Esophagus squamous epithelium (tissue), 5 donors: ENCODE results near the gene CATSPER3. TPM values are rescaled to one million over a fixed set of nuclear protein-coding genes. Genes with fewer than 3 reads are reported as not detected.
A peak's percentile ranks its signal among the peaks of the same experiment; 100 is the strongest.

Source experiments
- DNase-seq: peaks from one replicate; lab custom pipeline; 2025; lab: John Stamatoyannopoulos, UW
- H3K27ac ChIP-seq, 4 donors: fragments of 200-600 bp; sonication (generic); one replicate each; pipeline ENCODE4 v1.5.1; 2016 to 2019; ENCODE audit warnings: mild to moderate bottlenecking in 1 of 4
- H3K27me3 ChIP-seq, 4 donors: fragments of 200-600 bp; sonication (generic); 1 replicate in 3 of 4; 2 replicates in 1 of 4; pipeline versions ENCODE4 v1.5.1 to v1.6.0; 2017 to 2021; ENCODE audit warnings: antibody characterized with exemption in 1 of 4
- H3K36me3 ChIP-seq, 3 donors: fragments of 200-600 bp; sonication (generic); one replicate each; pipeline ENCODE4 v1.5.1; 2016 to 2019
- H3K4me1 ChIP-seq, 3 donors: fragments of 200-600 bp; sonication (generic); one replicate each; pipeline ENCODE4 v1.5.1; 2017 to 2019
- H3K4me3 ChIP-seq, 4 donors: fragments of 200-600 bp; sonication (generic); 1 replicate in 3 of 4; 2 replicates in 1 of 4; pipeline ENCODE4 v1.5.1; 2016 to 2019; ENCODE audit warnings: mild to moderate bottlenecking in 2 of 4, moderate library complexity in 1 of 4
- H3K9me3 ChIP-seq, 3 donors: fragments of 200-600 bp; sonication (generic); one replicate each; pipeline ENCODE4 v1.5.1; 2016 to 2019
- POLR2A ChIP-seq, 4 donors: fragments of 450-650 bp; IDR thresholded peaks; one replicate each; pipeline ENCODE4 v1.6.1; 2017; ENCODE audit warnings: antibody characterized with exemption in 4 of 4, mild to moderate bottlenecking in 4 of 4, moderate library complexity in 3 of 4
- WGBS, 2 donors: methylation state at CpG; one replicate each; pipeline ENCODE4 v1.1.5; 2018; 5-methylcytosine and 5-hydroxymethylcytosine counted together
- intact Hi-C: fragments of 100-400 bp; cut with DNase I; formaldehyde crosslinking; loops from one replicate; pipeline ENCODE4 v1.15.0; 2022
- total RNA-seq, 4 donors: library from RNA; depleted of rRNA; stranded (reverse); fragments of >200 nt; gene quantifications; one replicate each; pipeline ENCODE4 v1.1.0, GENCODE V29; 2016
- TF ChIP-seq, protein P1 (sequence below), 6 experiments: fragments of 450-650 bp in 4 of 6; fragments of 200-600 bp in 2 of 6; sonication (generic) in 2 of 6; IDR thresholded peaks; one replicate each; pipeline ENCODE4 v1.5.1; 2016 to 2019; ENCODE audit warnings: antibody characterized with exemption in 6 of 6, mild to moderate bottlenecking in 4 of 6, moderate library complexity in 4 of 6
- donor health status: DM: yes; HTN: yes; CAD: no.

The CATSPER3 gene
- total RNA-seq, 4 donors from 2014 or later, result 0.23 to 0.76 TPM; not detected in 2

DNA sequence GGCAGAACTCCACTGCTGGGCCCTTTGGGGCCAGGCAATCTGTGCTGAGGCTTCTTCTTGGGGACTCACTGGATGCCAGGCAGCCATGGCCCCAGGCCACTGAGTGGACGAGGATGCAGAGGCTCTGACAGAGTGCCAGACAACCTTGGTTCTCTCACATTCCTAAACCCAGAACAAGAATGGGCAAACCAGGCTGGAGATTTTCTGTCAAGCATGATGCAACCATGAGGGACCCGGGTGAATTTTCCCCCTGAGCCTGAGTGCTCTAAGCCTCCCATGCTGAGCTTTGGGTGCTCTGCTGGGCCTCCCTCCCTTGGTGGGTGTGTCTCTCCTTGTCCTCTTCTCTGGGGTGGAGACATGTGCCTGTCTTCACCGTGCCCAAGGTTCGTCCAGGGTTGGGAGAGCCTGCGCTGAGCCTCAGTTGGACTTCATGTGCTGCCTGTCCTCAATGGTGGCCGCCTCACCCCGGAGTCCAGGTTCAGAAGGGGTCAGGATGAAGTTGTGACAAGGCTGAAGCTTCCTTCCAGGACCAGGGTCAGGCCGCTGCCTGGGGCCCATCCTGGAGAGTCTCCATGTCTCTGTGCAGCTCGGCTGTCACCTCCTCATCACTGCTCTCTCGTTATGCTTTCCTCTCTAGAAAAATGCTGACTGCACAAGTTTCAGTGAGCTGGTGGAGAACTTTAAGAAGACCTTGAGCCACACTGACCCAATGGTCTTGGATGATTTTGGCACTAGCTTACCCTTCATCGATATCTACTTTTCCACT, 42.2 kb downstream of the CATSPER3 start:
- Histone ChIP-seq H3K9me3 (no peaks in the 10 kb centered on the region), H3K27me3 (no peaks in the 10 kb centered on the region), H3K36me3 (peaks cover 0 to 6% (median 0%) of the 10 kb centered on the region in 3 donors), H3K27ac (no peak overlapping the region), H3K4me3 (no peak overlapping the region), H3K4me1 (peaks cover 17 to 28% (median 22%) of the 10 kb centered on the region in 3 donors)
- intact Hi-C loops, result no loop called here
- no peak for DNase-seq
- WGBS, 2 donors, result 70 to 88% methylated on average over 4 to 8 of the region's 11 CpGs
- no peak for TF ChIP-seq POLR2A (IDR thresholded peaks at IDR 0.05)
- TF ChIP-seq, protein P1, sequence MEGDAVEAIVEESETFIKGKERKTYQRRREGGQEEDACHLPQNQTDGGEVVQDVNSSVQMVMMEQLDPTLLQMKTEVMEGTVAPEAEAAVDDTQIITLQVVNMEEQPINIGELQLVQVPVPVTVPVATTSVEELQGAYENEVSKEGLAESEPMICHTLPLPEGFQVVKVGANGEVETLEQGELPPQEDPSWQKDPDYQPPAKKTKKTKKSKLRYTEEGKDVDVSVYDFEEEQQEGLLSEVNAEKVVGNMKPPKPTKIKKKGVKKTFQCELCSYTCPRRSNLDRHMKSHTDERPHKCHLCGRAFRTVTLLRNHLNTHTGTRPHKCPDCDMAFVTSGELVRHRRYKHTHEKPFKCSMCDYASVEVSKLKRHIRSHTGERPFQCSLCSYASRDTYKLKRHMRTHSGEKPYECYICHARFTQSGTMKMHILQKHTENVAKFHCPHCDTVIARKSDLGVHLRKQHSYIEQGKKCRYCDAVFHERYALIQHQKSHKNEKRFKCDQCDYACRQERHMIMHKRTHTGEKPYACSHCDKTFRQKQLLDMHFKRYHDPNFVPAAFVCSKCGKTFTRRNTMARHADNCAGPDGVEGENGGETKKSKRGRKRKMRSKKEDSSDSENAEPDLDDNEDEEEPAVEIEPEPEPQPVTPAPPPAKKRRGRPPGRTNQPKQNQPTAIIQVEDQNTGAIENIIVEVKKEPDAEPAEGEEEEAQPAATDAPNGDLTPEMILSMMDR (IDR thresholded peaks at IDR 0.05), result no peak

DNA sequence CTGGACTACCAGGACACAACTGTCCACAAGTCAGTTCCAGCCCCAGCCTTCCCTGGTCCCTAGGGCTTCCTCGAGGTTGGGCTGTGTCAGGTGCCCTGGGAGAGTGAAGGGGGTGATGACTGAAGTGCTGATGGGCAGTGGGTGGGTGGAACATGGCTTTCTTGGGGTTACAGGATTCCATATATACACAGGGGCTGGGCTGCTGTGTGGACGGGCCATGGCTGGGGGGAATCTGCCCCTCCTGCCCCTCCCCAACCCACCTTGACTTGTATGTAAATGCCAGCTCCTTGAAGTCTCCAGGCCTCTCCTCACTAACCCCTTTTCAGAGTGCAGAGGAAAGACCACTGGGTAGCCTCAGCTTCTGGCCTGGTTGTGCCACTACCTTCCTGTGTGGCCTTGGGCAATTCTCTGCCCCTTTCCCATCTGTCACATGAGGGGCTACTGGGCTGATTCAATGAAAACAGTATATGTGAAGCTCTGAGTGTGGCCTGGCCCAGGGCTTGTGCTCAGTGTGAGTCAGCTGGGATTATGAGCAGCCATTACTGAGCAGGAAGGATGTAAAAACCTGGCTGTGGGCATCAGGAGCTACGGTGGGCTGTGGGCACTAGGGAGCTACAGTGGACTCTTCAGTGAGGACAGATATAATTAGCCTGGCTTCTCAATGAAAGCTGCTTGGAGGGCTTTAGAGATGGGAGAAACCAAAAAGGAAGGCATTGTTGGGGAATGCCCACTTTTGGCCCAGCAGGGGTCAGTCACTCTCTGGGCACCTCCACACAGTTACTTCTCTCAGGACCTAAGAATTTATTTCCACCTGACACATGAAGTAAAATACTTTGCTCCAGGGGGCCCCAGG, 43.0 kb downstream of the CATSPER3 start:
- H3K27ac ChIP-seq, result no peak overlapping the region
- H3K4me1 ChIP-seq, result peaks cover 17 to 36% (median 28%) of the 10 kb centered on the region in 3 donors
- DNase-seq, result no peak
- H3K27me3 ChIP-seq, result no peaks in the 10 kb centered on the region
- no peak overlapping the region for H3K4me3 ChIP-seq
- H3K9me3 ChIP-seq, result no peaks in the 10 kb centered on the region
- intact Hi-C loops, result no loop called here
- WGBS, 2 donors, result 81 to 83% methylated on average over 2 to 3 of the region's 3 CpGs
- TF ChIP-seq POLR2A (IDR thresholded peaks at IDR 0.05), result no peak
- peaks cover 0 to 6% (median 0%) of the 10 kb centered on the region in 3 donors for H3K36me3 ChIP-seq

DNA sequence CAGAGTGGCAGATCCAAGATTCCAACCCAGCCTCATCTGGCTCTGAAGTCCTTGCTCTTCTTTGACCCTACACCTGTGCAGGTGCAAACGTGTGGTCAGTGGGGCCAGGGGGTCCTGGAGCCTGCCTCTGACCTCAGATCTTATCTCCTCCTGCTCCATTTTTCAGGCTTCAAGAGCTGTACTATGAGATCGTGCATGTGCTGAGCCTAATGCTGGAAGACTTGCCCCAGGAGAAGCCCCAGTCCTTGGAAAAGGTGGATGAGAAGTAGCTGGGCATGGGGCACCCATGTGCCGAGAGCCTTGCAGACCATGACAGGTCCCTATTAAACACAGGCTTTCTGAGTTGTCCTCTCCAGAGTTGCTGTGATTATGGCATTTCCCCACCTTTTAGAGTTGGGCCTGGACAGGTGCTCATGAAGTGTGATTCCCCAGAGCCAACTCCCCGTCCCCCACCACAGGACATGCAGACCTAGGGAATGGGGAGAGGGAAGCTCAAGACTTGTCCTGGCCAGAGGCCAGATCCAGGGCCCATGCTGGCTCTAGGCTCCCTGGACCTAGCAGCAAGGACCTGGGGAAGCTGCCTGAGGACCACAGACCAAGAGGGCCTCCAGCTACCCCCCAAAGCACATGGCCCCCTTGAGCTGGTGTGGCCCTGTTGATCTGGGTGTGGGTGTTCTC, 43.8 kb downstream of the CATSPER3 start:
- intact Hi-C loops, result no loop called here
- Histone ChIP-seq H3K27ac (no peak overlapping the region), H3K4me1 (peaks cover 20 to 42% (median 29%) of the 10 kb centered on the region in 3 donors), H3K9me3 (no peaks in the 10 kb centered on the region), H3K27me3 (no peaks in the 10 kb centered on the region), H3K4me3 (no peak overlapping the region), H3K36me3 (peaks cover 0 to 6% (median 0%) of the 10 kb centered on the region in 3 donors)
- 92 to 100% methylated on average over 1 to 2 of the region's 4 CpGs for WGBS, 2 donors
- DNase-seq, result no peak
- no peak for TF ChIP-seq POLR2A (IDR thresholded peaks at IDR 0.05)
- TF ChIP-seq, protein P1 (IDR thresholded peaks at IDR 0.05), result no peak

DNA sequence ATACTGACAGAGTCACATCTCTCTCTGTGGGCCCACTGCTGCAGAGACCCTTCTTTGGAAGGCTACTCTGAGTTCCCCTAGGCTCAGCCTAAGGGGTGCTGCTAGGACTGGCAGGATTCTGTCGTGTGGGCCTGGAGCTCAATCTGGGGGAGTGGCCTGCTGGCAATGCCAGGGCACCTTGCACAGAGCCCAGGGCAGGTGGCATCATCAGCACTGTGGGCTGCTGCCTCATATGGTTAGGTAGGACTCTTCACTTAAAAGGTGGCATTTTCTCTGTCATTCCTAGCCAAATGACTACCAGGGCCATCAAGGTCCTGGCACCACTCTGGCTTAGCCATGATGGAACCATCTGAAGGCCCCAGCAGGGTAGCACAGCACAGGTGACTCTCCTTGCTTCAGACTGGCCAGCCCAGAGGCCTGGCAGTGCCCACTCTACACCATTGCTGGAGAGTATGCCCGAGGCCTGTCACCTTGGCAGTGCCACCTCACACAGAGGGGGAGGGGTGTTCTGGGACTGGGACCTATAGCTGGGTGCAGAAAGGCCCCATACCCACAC, 44.4 kb downstream of the CATSPER3 start:
- TF ChIP-seq, protein P1 (IDR thresholded peaks at IDR 0.05), result no peak
- TF ChIP-seq POLR2A (IDR thresholded peaks at IDR 0.05), result no peak
- Histone ChIP-seq H3K36me3 (peaks cover 0 to 6% (median 0%) of the 10 kb centered on the region in 3 donors), H3K27me3 (no peaks in the 10 kb centered on the region), H3K9me3 (no peaks in the 10 kb centered on the region), H3K27ac (no peak overlapping the region), H3K4me1 (peaks cover 26 to 48% (median 35%) of the 10 kb centered on the region in 3 donors), H3K4me3 (no peak overlapping the region)
- DNase-seq, result no peak
- WGBS, 2 donors, result 100% methylated on average over 1 of the region's 2 CpGs; no CpG with 5 or more reads in 1 of the 2 donors
- intact Hi-C loops, result no loop called here

DNA sequence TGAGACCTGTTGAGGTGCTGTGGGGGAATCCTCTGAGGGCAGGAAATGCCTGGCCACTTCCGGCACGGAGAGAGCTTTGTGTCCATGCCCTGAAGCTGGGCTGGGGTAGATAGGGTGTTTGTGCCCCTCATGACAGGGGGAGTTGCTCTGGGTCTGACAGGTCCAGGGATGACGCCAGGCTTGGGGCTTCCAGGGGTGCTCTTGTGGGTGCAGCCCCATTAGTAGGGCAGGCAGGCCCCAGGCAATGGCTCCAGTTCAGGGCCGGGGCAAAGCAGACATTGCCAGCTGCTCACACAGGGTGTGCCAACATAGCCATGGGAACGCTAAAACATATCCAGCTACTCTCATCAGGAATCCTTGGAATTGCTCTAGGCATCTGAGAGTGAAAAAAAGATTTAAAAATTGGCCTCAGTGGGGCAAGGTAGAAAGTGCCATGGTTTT, 45.3 kb downstream of the CATSPER3 start:
- peaks cover 0 to 6% (median 0%) of the 10 kb centered on the region in 3 donors for H3K36me3 ChIP-seq
- DNase-seq, result no peak
- WGBS, 2 donors, result 54 to 72% methylated on average over 3 to 5 of the region's 5 CpGs
- intact Hi-C loops, result no loop called here
- no peak for TF ChIP-seq POLR2A (IDR thresholded peaks at IDR 0.05)
- TF ChIP-seq, protein P1 (IDR thresholded peaks at IDR 0.05), result no peak
- peak overlapping the region in 3 of 4 donors; percentile 62 to 80 (median 72) for H3K27ac ChIP-seq
- no peaks in the 10 kb centered on the region for H3K9me3 ChIP-seq
- H3K27me3 ChIP-seq, result no peaks in the 10 kb centered on the region
- H3K4me1 ChIP-seq, result peaks cover 26 to 55% (median 37%) of the 10 kb centered on the region in 3 donors
- H3K4me3 ChIP-seq, result no peak overlapping the region
